ENCODE measurements around the gene HNRNPL.

DNA sequence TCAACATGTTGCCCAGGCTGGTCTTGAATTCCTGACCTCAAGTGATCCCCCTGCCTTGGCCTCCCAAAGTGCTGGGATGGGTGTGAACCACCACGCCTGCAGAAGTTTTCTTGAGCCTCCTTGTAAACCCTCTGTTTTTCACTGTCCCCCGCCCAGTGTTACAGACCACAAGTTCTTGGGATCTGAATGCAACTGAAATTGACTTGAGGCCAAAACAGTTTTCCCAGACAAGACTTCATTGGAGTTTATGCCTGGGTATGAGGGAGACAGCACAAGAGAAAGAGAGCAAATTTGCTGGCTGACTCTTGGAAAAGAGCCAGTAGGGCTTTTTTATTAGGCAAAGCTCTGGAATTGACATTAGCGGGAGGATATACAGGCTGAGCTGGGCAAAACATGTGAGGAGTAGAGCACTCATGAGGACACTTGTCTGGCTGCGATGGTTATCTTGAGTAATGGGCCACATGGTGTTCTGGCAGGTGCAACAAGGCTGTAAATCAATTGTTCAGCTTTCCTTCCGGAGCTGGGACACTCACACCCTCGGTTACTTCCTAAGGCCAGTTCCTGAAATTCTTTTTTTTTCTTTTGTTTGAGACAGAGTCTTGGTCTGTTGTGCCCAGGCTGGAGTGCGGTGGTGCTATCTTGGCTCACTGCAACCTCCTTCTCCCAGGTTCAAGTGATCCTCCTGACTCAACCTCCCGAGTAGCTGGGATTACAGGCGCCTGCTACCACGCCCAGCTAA lies 12.7 kb upstream of the HNRNPL start:
- TF ChIP-seq TCF4 (CRISPR knock-in tag; IDR thresholded peaks at IDR 0.05; ENCODE audit: borderline replicate concordance) (peak; percentile 94), ZFP3 (CRISPR knock-in tag; IDR thresholded peaks at IDR 0.05) (no peak), ARNTL (CRISPR knock-in tag; IDR thresholded peaks at IDR 0.05; ENCODE audit: borderline replicate concordance, low read depth) (peak; percentile 53; the same call in 1 of the 2 replicates), CSDC2 (CRISPR knock-in tag; IDR thresholded peaks at IDR 0.05) (no peak), ZNF70 (CRISPR knock-in tag; IDR thresholded peaks at IDR 0.05) (peak; percentile 53; the same call in 1 of the 2 replicates)
- TF ChIP-seq, protein P1, sequence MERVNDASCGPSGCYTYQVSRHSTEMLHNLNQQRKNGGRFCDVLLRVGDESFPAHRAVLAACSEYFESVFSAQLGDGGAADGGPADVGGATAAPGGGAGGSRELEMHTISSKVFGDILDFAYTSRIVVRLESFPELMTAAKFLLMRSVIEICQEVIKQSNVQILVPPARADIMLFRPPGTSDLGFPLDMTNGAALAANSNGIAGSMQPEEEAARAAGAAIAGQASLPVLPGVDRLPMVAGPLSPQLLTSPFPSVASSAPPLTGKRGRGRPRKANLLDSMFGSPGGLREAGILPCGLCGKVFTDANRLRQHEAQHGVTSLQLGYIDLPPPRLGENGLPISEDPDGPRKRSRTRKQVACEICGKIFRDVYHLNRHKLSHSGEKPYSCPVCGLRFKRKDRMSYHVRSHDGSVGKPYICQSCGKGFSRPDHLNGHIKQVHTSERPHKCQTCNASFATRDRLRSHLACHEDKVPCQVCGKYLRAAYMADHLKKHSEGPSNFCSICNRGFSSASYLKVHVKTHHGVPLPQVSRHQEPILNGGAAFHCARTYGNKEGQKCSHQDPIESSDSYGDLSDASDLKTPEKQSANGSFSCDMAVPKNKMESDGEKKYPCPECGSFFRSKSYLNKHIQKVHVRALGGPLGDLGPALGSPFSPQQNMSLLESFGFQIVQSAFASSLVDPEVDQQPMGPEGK (CRISPR knock-in tag; IDR thresholded peaks at IDR 0.05; ENCODE audit: borderline replicate concordance), result no peak

Measured in SK-N-SH treated with all-trans-retinoic acid at 6 μM for 48 hours (cell line).